Testis (tissue), 2 donors: ENCODE measurements around the gene H19.

ENCODE experiments used
- CTCF ChIP-seq, 3 experiments: fragments of 450-650 bp in 2 of 3; fragments of 200-600 bp in 1 of 3; sonication (generic) in 1 of 3; IDR thresholded peaks; one replicate each; pipeline ENCODE4 v1.5.1; 2016 to 2019; ENCODE audit warnings: antibody characterized with exemption in 3 of 3, mild to moderate bottlenecking in 2 of 3, moderate library complexity in 1 of 3
- POLR2A ChIP-seq: fragments of 450-650 bp; IDR thresholded peaks from one replicate; pipeline ENCODE4 v1.6.1; 2017; ENCODE audit warnings: antibody characterized with exemption, mild to moderate bottlenecking, moderate library complexity

- TF ChIP-seq CTCF (IDR thresholded peaks at IDR 0.05) (no peak), POLR2A (no peak)
Observed at GRCh38 chr11:1963864-1964263, 33.8 kb downstream of the H19 start.
